Panc1 (cell line): ENCODE measurements around the gene RANBP1. TPM values are rescaled to one million over a fixed set of nuclear protein-coding genes. Genes with fewer than 3 reads are reported as not detected.

Experiments used
- ATAC-seq: fragments of 200-7000 bp; cut with Tn5 transposase; 2 replicates; pipeline ENCODE4 v1.9.1; 2020; ENCODE audit warnings: mild to moderate bottlenecking, moderate library complexity
- BruUV-seq: library from RNA; stranded (reverse); fragments of 400-500 nt; replicated peaks from 2 replicates; lab custom pipeline; 2021; lab: Mats Ljungman, UMichigan
- CTCF ChIA-PET: fragments of 300-600 bp; sonication (Branson Sonifier 250); formaldehyde crosslinking; loops from one replicate; lab custom pipeline; 2022; ENCODE audit warnings: antibody characterized with exemption; lab: Charles Lee
- POLR2A ChIA-PET: fragments of 300-600 bp; sonication (Branson Sonifier 250); formaldehyde crosslinking; loops from one replicate; lab custom pipeline; 2022; ENCODE audit warnings: antibody characterized with exemption; lab: Charles Lee
- DNase-seq: peaks from one replicate; pipeline ENCODE4 v3.0.0-alpha.2; 2010; ENCODE audit warnings: low read depth, low spot score
- H3K27ac ChIP-seq: 2 replicates; pipeline ENCODE4 v1.5.1; 2011; ENCODE audit warnings: mild to moderate bottlenecking, low read length, inconsistent platforms
- H3K27me3 ChIP-seq: fragments of 200-500 bp; sonication (Bioruptor generic); 2 replicates; pipeline ENCODE4 v1.6.0; 2014; ENCODE audit warnings: low read length, inconsistent platforms; ENCODE audit not compliant: control insufficient read depth, insufficient read depth
- H3K36me3 ChIP-seq: fragments of 200-500 bp; sonication (Bioruptor generic); 2 replicates; pipeline ENCODE4 v1.5.1; 2014; ENCODE audit warnings: inconsistent platforms, mild to moderate bottlenecking, low read length, moderate library complexity; ENCODE audit not compliant: control insufficient read depth, insufficient read depth
- H3K4me1 ChIP-seq: 2 replicates; pipeline ENCODE4 v1.5.1; 2011; ENCODE audit warnings: inconsistent platforms, mild to moderate bottlenecking, low read length, moderate library complexity; ENCODE audit not compliant: control insufficient read depth, insufficient read depth
- H3K4me3 ChIP-seq, 2 experiments: 2 replicates each; pipeline ENCODE4 v1.5.1; 2011 to 2012; ENCODE audit warnings: low read depth in 2 of 2, low read length in 2 of 2, mild to moderate bottlenecking in 2 of 2, inconsistent platforms in 1 of 2, moderate library complexity in 1 of 2
- H3K9me3 ChIP-seq: fragments of 200-500 bp; sonication (Bioruptor generic); 2 replicates; pipeline ENCODE4 v1.5.1; 2014; ENCODE audit warnings: low read depth, mild to moderate bottlenecking, inconsistent platforms, low read length, moderate library complexity; ENCODE audit not compliant: control insufficient read depth, insufficient read depth
- POLR2AphosphoS5 ChIP-seq: IDR thresholded peaks from 2 replicates; pipeline ENCODE4 v1.6.1; 2012; ENCODE audit warnings: mild to moderate bottlenecking, low read depth, low read length, moderate library complexity
- REST ChIP-seq, 2 experiments: IDR thresholded peaks; 2 replicates each; pipeline ENCODE4 v1.6.1; 2011 to 2012; ENCODE audit warnings: low read depth in 2 of 2, control low read depth in 1 of 2, low read length in 1 of 2, mild to moderate bottlenecking in 1 of 2, moderate library complexity in 1 of 2; ENCODE audit not compliant: insufficient read depth in 1 of 2
- SIN3A ChIP-seq: IDR thresholded peaks from 2 replicates; pipeline ENCODE4 v1.6.1; 2012; ENCODE audit warnings: low read depth, mild to moderate bottlenecking, low read length, moderate library complexity, borderline replicate concordance; ENCODE audit not compliant: insufficient read depth
- TCF7L2 ChIP-seq: IDR thresholded peaks from 2 replicates; pipeline ENCODE4 v1.6.1; 2011; ENCODE audit warnings: mild to moderate bottlenecking, low read depth, low read length, inconsistent platforms
- in situ Hi-C: cut with HindIII; loops from 2 replicates; pipeline ENCODE4 v1.10.0; 2016; ENCODE audit warnings: low sequenced_read_pairs, low pct_unique_long_range_greater_than_20kb
- intact Hi-C: fragments of 100-400 bp; cut with micrococcal nuclease; formaldehyde crosslinking; loops from one replicate; pipeline ENCODE4 v1.10.0; 2022; ENCODE audit not compliant: unreplicated experiment
- total RNA-seq: library from RNA; stranded (reverse); gene quantifications from one replicate; pipeline ENCODE4 v1.2.1, GENCODE V29; 2021; ENCODE audit not compliant: unreplicated experiment
- TF ChIP-seq, protein P1 (sequence below): fragments of 450-650 bp; IDR thresholded peaks from 2 replicates; pipeline ENCODE4 v1.5.1; 2017; ENCODE audit warnings: mild to moderate bottlenecking

RANBP1 gene
- total RNA-seq, 1 experiment from 2014 or later: 232 TPM

DNA sequence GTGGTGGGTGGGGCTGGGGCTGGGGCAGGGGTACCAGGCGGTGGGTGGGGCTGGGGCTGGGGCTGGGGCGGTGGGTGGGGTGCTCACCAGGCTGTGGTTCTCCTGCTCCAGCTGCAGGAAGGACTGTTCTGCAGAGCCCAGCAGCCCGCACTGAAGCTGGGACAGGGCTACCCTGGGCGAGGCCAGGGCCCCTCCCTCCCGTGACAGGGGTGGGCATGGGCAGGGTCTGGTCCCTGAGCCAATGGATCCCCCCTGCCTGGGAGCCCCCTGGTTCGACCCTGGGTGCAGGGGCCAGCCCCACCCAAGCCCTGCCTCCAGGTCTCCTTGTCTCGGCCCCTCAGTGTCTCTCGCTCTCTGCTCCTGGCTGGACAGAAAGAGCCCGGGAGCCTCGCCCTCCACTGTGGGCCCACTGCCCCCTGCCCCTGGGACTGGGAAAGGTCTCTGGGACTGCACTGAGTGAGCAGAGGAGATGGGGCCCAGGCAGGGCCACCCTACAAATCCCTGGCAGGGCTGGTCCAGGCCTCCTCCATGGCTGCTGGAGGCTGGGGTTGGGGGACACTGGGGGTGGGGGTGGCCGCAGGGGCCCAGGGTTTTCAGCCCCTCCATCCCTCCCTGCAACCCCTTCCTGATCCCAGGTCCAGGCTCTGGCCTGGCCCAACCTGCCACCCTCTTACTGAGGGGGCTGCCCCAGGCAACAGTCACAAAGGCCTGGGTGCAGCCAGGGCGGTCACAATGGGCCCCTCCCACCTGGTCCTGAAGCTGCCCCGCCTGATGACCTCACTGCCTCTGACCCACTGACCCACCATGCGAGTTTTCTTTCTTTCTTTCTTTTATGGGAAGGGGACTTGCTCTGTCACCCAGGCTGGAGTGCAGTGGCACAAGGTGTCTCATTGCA, 34.7 kb downstream of the RANBP1 start, which contains the start of gene CCDC188:
Gene CCDC188, minus strand, starts transcription at position 675 of the 895 bp plus-strand sequence. Its CDS starts 69 bp downstream, at position 606.
- H3K9me3 ChIP-seq: no peaks in the 10 kb centered on the region
- intact Hi-C loops: no loop called here
- no peak for TF ChIP-seq POLR2AphosphoS5
- BruUV-seq: no TSS peak
- DNase-seq (no peak), ATAC-seq (no peak)
- POLR2A ChIA-PET: no interaction called here
- in situ Hi-C loops: no loop called here
- H3K27ac ChIP-seq: no peak within 1 kb of the TSS
- CTCF ChIA-PET: no interaction called here
- no peaks in the 10 kb centered on the region for H3K27me3 ChIP-seq
- H3K4me3 ChIP-seq: no peak within 1 kb of the TSS
- no peaks in the 10 kb centered on the region for H3K4me1 ChIP-seq
- no peaks in the 10 kb centered on the region for H3K36me3 ChIP-seq

DNA sequence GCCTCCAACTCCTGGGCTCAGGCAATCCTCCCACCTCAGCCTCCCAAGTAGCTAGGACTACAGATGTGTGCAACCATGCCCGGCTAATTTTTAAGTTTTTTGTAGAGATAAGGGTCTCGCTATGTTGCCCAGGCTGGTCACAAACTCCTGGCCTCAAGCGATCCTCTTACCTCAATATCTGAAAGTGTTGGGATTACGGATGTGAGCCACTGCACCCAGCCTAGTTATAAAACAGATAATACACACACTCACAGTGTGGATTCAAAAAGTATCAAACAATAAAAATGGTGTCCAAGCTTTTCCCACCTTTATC, 35.3 kb downstream of the RANBP1 start:
- Histone ChIP-seq H3K9me3 (no peaks in the 10 kb centered on the region), H3K36me3 (no peaks in the 10 kb centered on the region), H3K27ac (no peak overlapping the region), H3K4me1 (no peaks in the 10 kb centered on the region), H3K27me3 (no peaks in the 10 kb centered on the region), H3K4me3 (no peak overlapping the region)
- BruUV-seq: no TSS peak
- TF ChIP-seq POLR2AphosphoS5 (no peak), SIN3A (no peak), TCF7L2 (no peak), REST (IDR thresholded peaks at IDR 0.05; ENCODE audit: insufficient read depth in 1 of 2, low read depth in 2 of 2, low read length in 1 of 2) (no peak)
- TF ChIP-seq, protein P1, sequence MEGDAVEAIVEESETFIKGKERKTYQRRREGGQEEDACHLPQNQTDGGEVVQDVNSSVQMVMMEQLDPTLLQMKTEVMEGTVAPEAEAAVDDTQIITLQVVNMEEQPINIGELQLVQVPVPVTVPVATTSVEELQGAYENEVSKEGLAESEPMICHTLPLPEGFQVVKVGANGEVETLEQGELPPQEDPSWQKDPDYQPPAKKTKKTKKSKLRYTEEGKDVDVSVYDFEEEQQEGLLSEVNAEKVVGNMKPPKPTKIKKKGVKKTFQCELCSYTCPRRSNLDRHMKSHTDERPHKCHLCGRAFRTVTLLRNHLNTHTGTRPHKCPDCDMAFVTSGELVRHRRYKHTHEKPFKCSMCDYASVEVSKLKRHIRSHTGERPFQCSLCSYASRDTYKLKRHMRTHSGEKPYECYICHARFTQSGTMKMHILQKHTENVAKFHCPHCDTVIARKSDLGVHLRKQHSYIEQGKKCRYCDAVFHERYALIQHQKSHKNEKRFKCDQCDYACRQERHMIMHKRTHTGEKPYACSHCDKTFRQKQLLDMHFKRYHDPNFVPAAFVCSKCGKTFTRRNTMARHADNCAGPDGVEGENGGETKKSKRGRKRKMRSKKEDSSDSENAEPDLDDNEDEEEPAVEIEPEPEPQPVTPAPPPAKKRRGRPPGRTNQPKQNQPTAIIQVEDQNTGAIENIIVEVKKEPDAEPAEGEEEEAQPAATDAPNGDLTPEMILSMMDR: no peak
- ATAC-seq (no peak), DNase-seq (no peak)
- in situ Hi-C loops: no loop called here
- ChIA-PET CTCF (no interaction called here), POLR2A (no interaction called here)
- intact Hi-C loops: no loop called here

DNA sequence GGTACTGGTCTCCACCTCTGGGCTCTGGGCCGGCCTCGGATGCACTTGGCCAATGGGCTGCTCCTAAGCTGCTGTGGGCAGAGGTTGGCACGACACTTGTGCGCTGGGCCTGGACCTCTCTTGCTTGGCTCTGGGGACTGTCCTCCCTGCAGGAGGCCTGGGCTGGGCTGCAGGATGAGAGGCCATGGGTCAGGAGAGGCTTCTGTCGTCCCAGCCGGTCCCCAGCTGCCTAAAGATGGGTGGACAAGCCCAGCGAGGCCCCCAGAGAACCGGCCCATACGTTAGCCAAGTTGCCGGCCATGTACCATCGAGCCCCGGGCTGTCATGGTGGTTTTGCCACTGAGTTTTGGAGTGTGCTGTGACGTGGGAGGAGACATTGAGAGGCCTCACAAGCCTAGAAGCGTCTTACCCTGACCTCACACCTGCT, 36.6 kb downstream of the RANBP1 start:
- Histone ChIP-seq H3K4me3 (no peak overlapping the region), H3K4me1 (no peaks in the 10 kb centered on the region), H3K9me3 (no peaks in the 10 kb centered on the region), H3K27me3 (no peaks in the 10 kb centered on the region), H3K36me3 (no peaks in the 10 kb centered on the region), H3K27ac (no peak overlapping the region)
- no TSS peak for BruUV-seq
- intact Hi-C loops: no loop called here
- no peak for DNase-seq
- ATAC-seq: no peak
- TF ChIP-seq POLR2AphosphoS5 (no peak), SIN3A (no peak)
- in situ Hi-C loops: no loop called here
- POLR2A ChIA-PET: no interaction called here
- CTCF ChIA-PET: no interaction called here
